Breast epithelium (tissue), 3 donors: ENCODE measurements around the gene LAGE3.

Source experiments
- CTCF ChIP-seq, 3 donors: fragments of 450-650 bp; IDR thresholded peaks; one replicate each; pipeline ENCODE4 v1.5.1; 2016 to 2017; ENCODE audit warnings: antibody characterized with exemption in 3 of 3, mild to moderate bottlenecking in 3 of 3, moderate library complexity in 3 of 3
- POLR2A ChIP-seq: fragments of 450-650 bp; IDR thresholded peaks from one replicate; pipeline ENCODE4 v1.6.1; 2016; ENCODE audit warnings: antibody characterized with exemption, mild to moderate bottlenecking, moderate library complexity
- POLR2AphosphoS5 ChIP-seq, 3 donors: sonication (generic); formaldehyde crosslinking; IDR thresholded peaks; one replicate each; pipeline ENCODE4 v1.6.1; 2017; ENCODE audit warnings: antibody characterized with exemption in 3 of 3

DNA sequence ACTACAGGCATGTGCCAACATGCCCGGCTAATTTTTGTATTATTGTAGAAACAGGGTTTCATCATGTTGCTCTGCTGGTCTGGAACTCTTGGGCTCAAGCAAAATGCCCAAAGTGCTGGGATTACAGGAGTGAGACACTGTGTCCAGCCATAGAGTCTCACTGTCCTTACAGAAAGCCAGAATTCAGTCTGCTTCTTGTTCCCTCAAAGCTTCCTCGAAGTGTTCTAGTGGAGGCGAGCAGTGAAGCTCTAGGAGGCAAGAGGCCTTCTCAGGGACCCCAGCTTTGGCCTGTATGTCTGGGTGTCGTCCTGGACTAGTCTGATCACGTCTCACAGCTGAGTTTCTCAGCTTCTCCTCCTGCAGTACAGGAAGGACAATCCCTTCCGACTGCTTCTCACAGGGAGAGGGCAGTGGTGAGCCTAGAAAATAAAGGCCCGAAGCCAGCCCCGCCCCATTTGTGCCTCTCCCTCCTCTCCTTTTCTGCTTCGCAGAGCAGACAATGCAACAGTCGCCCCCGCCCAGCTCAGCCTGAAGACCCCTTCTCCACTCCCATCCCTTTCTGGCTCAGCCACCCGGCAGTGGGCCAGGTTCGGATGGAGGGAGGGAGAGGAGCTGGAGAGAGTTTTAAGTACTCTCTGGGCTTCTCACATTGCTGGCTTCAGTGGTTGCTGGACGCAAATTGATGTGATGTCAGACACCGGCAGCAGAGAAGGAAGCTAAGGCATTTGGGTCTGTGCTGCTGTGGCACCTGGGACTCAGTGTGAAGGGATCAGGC lies 48.0 kb upstream of the LAGE3 start:
- TF ChIP-seq POLR2A (no peak), CTCF (IDR thresholded peaks at IDR 0.05) (peak in 2 of 3 donors; percentile 21 to 45), POLR2AphosphoS5 (IDR thresholded peaks at IDR 0.05) (peak in 2 of 3 donors; percentile 20 to 50)
